VCaP (cell line): ENCODE results near the gene RBM43.
A peak's percentile ranks its signal among the peaks of the same experiment; 100 is the strongest.

Source experiments
- H3K27ac ChIP-seq: fragments of 450-650 bp; 2 replicates; pipeline ENCODE4 v1.5.1; 2017
- CTCF ChIP-seq: fragments of 450-650 bp; conservative IDR thresholded peaks from 2 replicates; pipeline ENCODE4 v1.5.1; 2017; ENCODE audit warnings: mild to moderate bottlenecking, moderate library complexity

RBM43 gene

GRCh38 chr2:151206446-151206968, 55.2 kb downstream of the RBM43 start:
- peak overlapping the region; percentile 8; the same call in 1 of the 2 replicates for H3K27ac ChIP-seq
- TF ChIP-seq CTCF, result no peak

DNA sequence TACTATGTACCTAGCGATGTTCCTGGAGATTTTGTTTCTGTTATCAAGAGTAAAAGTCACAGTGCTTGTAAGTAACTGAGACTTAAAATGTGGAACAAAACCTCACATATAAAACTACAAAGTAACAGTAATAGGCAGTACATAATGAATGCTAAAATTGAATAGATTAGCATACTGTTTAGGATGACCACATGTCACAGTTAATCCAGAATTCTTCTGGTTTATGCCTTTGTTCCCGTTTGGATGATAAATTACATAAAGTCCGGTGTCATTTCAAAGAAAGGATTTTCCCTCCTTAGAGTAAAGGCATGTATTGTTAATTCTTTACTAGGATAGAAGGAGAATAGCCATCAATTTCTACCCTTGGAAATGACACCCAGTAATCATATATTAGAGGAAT, 56.1 kb downstream of the RBM43 start:
- no peak for TF ChIP-seq CTCF
- no peak overlapping the region for H3K27ac ChIP-seq

DNA sequence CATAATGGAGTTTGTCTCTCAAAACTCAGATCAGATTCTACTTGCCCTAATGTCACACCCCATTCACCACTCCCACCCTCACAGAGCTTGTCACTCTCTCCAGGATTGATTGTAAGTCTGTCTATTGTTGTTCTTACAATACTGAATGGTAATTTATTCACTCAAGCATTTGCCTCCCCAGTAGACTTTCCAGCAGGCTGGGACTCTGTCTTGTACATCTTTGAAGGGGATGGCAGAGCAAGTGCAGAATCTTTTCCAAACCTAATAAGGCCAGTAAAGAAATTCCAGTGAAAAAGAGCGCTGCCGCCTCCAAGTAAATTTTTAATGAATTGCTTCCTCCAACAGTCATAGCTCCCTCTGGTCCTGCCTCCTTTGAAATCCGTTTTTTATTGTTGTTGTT, 56.9 kb downstream of the RBM43 start:
- TF ChIP-seq CTCF, result no peak
- H3K27ac ChIP-seq, result no peak overlapping the region

- TF ChIP-seq CTCF, result no peak
- no peak overlapping the region for H3K27ac ChIP-seq
These were observed 60.8 kb downstream of the RBM43 start for GRCh38 chr2:151200844-151201243.

DNA sequence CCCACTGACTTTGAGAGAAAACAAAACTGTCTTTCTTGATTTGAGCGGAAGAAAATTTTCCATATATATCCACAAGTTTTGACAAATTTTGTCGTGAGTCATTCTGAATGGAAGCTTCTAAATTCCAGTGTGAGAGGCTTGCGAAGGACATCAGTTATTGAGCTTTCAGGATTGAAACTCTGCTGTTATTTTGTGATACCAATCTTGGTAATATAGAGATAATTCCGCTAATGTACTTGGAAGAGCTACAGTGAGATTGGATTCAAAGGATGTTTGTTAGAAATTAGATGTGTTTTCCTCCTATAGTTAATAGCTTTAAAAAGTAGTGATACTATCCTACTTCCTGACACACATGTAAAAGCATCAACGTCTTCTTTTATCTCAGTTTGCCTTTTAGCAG, 61.4 kb downstream of the RBM43 start:
- no peak overlapping the region for H3K27ac ChIP-seq
- TF ChIP-seq CTCF, result no peak

- H3K27ac ChIP-seq, result no peak overlapping the region
- TF ChIP-seq CTCF, result no peak
These were observed 63.0 kb downstream of the RBM43 start for GRCh38 chr2:151198645-151199044.
